OCI-M1 (cell line): ENCODE results near the gene LRAT.
A peak's percentile ranks its signal among the peaks of the same experiment; 100 is the strongest.
"Not testable (repeated sequence)": the region's sequence is repeated elsewhere in the genome, so short reads cannot be mapped to it uniquely, and the experiment has no call there.

ENCODE experiments used
- DNase-seq: peaks from one replicate; lab custom pipeline; 2025; lab: John Stamatoyannopoulos, UW

The LRAT gene

DNA sequence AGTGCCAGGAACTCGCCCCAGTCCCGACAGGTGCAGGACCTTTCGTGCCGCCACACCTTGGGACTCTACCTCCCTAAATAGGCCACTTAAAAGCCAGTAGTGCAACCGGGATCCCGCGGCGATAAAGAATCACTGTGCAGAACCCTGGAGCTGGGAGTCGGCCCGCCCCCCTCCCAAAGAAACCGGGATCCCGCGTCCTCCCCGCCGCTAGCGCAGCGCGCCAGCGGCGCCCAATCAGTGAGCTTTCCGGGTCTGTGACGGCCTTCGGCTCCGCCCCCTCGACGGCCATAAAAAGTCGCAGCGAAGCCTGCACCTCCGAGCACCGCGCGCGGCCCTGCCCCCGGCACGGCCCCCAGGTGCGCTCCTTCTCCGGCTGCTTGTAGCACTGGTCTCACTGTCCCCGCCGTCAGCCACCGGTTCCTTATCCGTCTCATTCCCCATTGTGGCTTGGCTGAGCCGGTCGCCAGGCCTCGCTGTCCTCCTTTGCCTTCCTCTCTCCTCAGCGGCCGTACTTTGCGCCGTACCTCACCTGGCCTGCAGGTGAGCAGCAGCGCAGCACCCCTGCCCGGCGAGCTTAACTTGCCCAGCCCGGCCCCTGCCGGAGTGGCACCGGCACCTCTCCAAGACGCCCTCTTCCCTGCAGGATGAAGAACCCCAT lies at the start of gene LRAT:
Gene LRAT, plus strand, starts transcription at position 318 of the 658 bp plus-strand sequence. Its CDS starts 327 bp downstream, at position 645.
- no peak for DNase-seq

DNA sequence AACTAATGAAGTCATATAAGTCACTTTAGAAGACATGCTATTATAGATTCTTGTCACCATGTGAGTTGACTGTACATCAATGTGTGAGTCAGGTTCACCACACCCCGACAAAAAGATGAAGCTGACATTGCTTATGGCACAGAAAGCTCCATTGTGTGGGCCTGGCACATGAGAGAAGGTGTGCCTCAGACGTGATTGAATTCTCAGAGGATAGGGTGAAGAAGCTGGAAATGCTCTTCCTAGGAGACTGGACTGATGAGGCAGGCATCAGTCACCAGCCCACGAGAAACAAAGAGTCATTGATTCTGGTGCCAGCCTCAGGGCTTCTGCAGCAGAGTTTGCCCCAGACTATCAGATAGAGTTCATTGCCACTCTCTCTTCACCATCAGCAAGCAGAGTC lies 35.9 kb upstream of the LRAT start:
- DNase-seq: no peak

DNA sequence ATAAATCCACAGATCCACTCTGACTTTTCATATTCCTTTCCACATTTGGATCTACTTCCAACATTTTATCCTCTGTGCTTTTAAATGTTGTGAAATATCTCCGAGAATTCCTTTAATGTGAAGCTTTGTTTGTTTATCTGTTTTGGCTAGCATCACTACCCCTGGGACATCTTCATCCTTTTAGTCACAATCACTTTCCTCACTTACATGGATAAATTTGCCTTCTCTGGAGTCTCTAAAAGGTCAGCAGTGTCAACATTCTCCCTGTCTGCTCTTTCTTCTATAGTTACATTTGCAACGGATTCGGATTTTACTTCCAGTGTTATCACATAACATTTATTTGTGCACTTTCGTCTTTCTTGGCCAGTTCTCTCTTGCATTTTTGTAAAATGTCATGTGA lies 34.2 kb upstream of the LRAT start:
- no peak for DNase-seq

- DNase-seq: no peak
These were observed 32.3 kb upstream of the LRAT start for GRCh38 chr4:154711522-154711921.

- DNase-seq: peak; percentile 70
These were observed 29.3 kb upstream of the LRAT start for GRCh38 chr4:154714339-154715040.

DNA sequence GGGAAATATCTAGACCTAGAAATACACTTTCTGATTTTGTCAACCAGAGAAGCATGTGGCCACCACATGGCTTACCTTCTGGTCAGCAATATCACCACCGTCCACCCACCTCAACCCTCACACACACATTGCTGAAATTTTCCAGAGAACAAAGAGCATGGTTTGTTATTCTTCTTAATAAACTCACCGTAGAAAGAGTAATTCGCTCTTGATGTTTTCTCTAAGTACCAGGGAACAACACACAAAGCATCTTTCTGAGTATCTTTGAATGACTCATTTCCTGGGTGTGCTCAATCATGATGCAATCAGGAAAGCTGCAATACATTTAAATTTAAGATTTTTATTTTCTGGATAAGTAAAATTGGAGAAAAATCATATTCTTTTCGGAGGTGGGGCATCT lies 24.7 kb upstream of the LRAT start:
- DNase-seq: peak; percentile 37

GRCh38 chr4:154720123-154720522 lies 23.7 kb upstream of the LRAT start:
- no peak for DNase-seq

- no peak for DNase-seq
These were observed 23.1 kb upstream of the LRAT start for GRCh38 chr4:154720618-154721267.

DNA sequence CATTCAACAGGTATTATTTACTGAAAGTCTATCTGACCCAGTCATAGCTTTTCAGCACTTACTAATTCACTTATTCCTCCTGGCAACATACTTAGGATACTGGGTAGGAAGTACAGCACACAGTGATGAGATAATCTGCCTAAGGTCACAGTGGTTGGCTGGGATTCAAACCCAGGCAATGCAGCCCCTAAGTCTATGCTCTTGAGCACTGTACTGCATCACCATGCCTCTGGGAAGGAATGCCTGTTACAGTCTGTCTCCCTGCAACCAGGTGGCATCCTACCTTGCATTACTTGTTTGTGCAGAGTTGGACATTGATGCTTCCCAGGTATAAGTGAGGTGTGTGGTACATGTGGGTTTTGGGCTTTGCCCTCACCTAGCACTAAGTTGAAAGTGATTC lies 21.5 kb upstream of the LRAT start:
- no peak for DNase-seq

- not testable (repeated sequence) for DNase-seq
These were observed 20.2 kb upstream of the LRAT start for GRCh38 chr4:154723601-154724000.

DNA sequence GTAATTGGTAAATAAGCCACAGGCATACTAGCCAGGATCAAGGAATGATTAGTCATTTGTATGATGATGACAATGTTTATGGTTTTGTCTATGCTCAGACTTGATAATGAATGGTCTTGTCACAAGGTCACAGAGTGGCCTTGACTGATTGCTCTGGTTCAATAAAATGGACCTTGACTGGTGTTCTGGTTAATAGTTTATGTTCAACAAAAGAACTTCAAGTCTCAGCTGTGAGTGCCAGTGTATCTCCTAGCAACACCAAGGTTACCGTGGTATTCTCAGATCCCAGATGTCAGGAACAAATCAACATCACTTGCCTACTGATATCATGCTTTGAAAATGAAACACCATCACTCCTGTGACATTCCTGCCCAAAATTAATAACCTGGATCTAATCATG lies 16.3 kb upstream of the LRAT start:
- peak; percentile 17 for DNase-seq

DNA sequence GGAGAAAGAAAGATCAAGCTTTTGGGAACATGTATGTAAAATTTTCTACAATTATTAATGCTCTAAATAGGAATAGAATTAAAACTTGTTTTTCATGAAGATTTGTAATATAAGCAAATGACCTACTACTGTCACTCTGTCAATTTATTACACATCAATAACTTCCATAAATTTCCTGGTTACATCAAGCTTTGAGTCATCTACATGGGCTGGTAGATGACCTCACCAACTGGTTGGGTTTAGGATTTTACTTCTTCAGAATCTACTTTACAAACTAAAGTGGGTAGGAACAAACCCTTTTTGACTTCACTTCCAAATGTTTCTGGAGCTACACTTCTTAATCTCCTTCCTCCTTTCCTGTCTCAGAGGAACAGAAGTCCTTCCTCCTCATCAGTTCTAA lies 12.0 kb upstream of the LRAT start:
- DNase-seq: no peak

DNA sequence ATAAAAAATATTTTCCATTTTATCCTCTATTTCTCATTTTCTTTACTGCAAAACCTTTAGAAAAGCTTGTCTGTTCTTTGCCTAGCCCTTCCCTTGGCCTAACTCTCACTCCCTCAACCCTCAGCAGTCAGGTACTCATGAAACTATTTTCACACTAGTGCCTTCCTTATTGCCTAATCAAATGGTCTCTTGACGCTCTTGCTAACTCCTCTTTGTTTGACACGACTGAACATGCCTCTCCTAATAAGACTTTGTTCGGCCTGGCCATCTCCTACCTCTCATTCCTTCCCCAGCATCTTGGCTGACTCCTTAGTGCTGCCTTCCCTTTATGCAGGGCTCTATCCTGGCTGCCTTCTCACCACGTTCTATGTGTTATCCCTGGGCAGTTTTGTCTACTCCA lies 11.1 kb upstream of the LRAT start:
- no peak for DNase-seq

GRCh38 chr4:154736770-154737169 lies 7.0 kb upstream of the LRAT start:
- no peak for DNase-seq

GRCh38 chr4:154738426-154738825 lies 5.4 kb upstream of the LRAT start:
- DNase-seq: no peak

- no peak for DNase-seq
These were observed 4.7 kb upstream of the LRAT start for GRCh38 chr4:154739111-154739510.

DNA sequence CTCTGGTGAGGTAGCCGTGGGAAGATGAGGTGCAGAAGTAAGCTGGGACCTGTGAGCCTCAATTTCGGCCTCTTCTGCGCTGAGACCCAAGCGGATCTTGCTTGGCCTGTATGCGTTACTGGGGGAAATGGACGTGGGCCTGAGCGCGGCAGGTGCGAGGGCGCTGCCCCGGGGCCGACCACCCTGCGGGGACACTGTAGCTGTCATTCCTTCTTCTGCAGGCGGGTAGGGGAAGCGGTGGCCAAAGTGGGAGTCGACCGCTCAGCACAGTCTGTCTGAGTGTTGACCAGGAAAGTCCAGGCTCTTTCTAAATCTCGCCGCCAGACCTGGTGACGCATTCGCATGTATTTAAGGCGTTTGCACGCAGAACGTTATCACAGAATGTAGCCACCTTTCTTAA lies 3.3 kb upstream of the LRAT start:
- no peak for DNase-seq

DNA sequence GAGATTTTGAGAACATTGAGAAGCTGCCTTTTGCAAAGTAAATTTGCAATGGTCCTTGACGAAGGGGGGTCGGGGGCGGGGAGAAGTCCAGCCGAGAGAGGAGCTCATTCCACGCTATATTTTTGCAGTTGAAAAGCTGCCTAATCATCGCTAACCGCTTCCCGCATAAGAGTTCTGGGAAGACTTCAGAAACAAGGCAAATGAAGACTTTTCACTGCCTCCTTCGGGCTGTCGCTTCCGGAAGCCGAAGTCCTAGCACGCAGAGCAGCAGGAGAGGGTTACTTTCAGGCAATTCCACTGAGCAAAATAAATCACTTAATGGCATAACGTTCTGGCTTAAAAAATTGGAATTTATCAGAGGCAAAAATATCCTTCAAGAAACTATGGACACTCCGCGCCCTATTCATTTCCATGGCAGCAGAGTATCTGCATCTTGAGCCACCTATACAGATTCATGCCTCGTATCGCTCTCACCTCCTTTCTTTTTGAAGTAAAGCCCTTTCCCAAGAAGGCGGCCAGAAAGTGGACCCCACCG lies 2.6 kb upstream of the LRAT start:
- DNase-seq: no peak

- peak; percentile 22 for DNase-seq
These were observed 1.6 kb upstream of the LRAT start for GRCh38 chr4:154741922-154742850.

DNA sequence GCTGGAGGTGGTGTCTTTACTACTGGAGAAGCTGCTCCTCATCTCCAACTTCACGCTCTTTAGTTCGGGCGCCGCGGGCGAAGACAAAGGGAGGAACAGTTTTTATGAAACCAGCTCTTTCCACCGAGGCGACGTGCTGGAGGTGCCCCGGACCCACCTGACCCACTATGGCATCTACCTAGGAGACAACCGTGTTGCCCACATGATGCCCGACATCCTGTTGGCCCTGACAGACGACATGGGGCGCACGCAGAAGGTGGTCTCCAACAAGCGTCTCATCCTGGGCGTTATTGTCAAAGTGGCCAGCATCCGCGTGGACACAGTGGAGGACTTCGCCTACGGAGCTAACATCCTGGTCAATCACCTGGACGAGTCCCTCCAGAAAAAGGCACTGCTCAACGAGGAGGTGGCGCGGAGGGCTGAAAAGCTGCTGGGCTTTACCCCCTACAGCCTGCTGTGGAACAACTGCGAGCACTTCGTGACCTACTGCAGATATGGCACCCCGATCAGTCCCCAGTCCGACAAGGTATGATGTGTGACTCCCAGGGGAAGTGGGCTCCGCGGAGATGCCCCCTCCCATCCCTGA lies 634 bp downstream of the LRAT start:
- DNase-seq: no peak

GRCh38 chr4:154757713-154758112 lies 13.9 kb downstream of the LRAT start:
- no peak for DNase-seq

GRCh38 chr4:154760895-154761294 lies 17.1 kb downstream of the LRAT start:
- no peak for DNase-seq
